OCI-LY3 (cell line): ENCODE measurements around the gene PYGM.

Experiments
- H2AFZ ChIP-seq: fragments of 200-600, 300-600 bp; shearing (Covaris generic); 2 replicates; pipeline ENCODE4 v1.6.0; 2014; ENCODE audit warnings: antibody characterized with exemption, low read depth, low read length
- H3K27ac ChIP-seq: fragments of 200-600, 300-600 bp; sonication (generic); 2 replicates; pipeline ENCODE4 v1.5.1; 2014; ENCODE audit warnings: mild to moderate bottlenecking, low read length, moderate library complexity, mixed read lengths
- H3K27me3 ChIP-seq: fragments of 200-600, 300-600 bp; sonication (generic); 2 replicates; pipeline ENCODE4 v1.6.1; 2014; ENCODE audit warnings: low read depth, low read length, mixed read lengths
- H3K36me3 ChIP-seq: fragments of 200-600, 300-600 bp; sonication (generic); replicated peaks from 2 replicates; pipeline ENCODE3; 2014; ENCODE audit warnings: low read depth, low read length, mixed read lengths
- H3K4me1 ChIP-seq: fragments of 300-600, 200-600 bp; sonication (generic); 2 replicates; pipeline ENCODE4 v1.6.1; 2014; ENCODE audit warnings: low read length, mixed read lengths
- H3K4me2 ChIP-seq: fragments of 200-600, 300-600 bp; sonication (generic); 2 replicates; pipeline ENCODE4 v1.6.1; 2014; ENCODE audit warnings: low read length, mixed read lengths
- H3K4me3 ChIP-seq: fragments of 300-600, 200-600 bp; sonication (generic); 2 replicates; pipeline ENCODE4 v1.5.1; 2014; ENCODE audit warnings: antibody characterized with exemption, mild to moderate bottlenecking, low read length, moderate library complexity
- H3K79me2 ChIP-seq: fragments of 300-600, 200-600 bp; shearing (Covaris generic); 2 replicates; pipeline ENCODE4 v1.6.1; 2014; ENCODE audit warnings: mild to moderate bottlenecking, low read length, mixed read lengths
- H3K9ac ChIP-seq: fragments of 300-600, 200-600 bp; shearing (Covaris generic); 2 replicates; pipeline ENCODE4 v1.6.0; 2014; ENCODE audit warnings: mild to moderate bottlenecking, low read length, moderate library complexity
- H3K9me3 ChIP-seq: fragments of 200-600, 300-600 bp; shearing (Covaris generic); 2 replicates; pipeline ENCODE4 v1.6.1; 2014; ENCODE audit warnings: low read length, mixed read lengths; ENCODE audit not compliant: insufficient read depth
- H4K20me1 ChIP-seq: fragments of 200-600, 300-600 bp; sonication (generic); 2 replicates; pipeline ENCODE4 v1.6.1; 2016; ENCODE audit warnings: low read length, mixed read lengths; ENCODE audit not compliant: insufficient read depth
- EZH2phosphoT487 ChIP-seq: fragments of 200-600 bp; shearing (Covaris generic); IDR thresholded peaks from 2 replicates; pipeline ENCODE4 v1.6.1; 2018; ENCODE audit warnings: antibody characterized with exemption, mixed run types, low read depth
- TF ChIP-seq, protein P1 (sequence below): fragments of 200-600, 300-600 bp; sonication (generic); IDR thresholded peaks from 2 replicates; pipeline ENCODE4 v1.5.1; 2014; ENCODE audit warnings: antibody characterized with exemption, low read length, low read depth

PYGM gene

DNA sequence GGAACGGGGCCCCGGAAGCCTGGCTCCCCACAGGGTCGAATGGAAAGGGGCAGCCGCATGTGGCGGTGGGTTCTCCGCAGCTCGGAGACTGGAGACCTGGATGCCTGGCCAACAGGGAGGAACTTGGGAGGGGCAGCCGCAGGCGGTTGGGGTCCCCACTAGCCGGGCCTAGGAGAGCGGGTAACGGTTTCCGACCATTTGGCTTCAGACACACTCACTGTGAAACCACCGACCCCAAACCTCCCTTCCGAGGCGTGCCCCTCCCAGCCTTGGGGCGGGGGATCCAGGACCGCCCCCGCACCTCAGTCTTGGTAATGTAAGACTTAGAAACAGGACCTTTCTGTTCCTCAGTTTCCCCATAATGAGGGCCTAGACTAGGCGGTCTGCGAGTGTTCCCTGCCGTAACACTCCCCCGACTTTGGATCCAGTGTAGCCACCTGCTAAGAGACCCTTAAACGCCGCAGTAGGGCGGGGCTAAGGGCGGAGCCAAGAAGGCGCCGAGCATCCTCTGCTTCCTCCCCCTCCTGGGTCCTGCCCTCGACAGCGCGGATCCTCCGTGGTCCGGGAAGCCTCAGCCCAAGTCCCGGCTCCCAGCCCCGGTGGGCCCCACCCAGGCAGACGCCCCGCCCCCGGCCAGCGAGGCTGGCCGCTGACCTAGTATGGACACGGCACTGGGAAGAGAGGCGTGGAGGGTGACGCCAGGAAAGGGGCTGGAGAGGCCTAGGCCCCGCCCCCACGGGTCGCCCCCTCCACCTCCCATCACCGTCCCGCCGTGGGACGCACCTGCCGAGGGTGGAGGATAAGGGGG is 14.0 kb downstream of the PYGM start:
- H4K20me1 ChIP-seq: no peaks in the 10 kb centered on the region
- H3K4me3 ChIP-seq: peak overlapping the region; percentile 84
- H3K79me2 ChIP-seq: no peaks in the 10 kb centered on the region
- peak overlapping the region; percentile 69 for H2AFZ ChIP-seq
- no peaks in the 10 kb centered on the region for H3K27me3 ChIP-seq
- peaks cover 42% of the 10 kb centered on the region for H3K4me1 ChIP-seq
- H3K9me3 ChIP-seq: no peaks in the 10 kb centered on the region
- no peak for TF ChIP-seq EZH2phosphoT487
- TF ChIP-seq, protein P1, sequence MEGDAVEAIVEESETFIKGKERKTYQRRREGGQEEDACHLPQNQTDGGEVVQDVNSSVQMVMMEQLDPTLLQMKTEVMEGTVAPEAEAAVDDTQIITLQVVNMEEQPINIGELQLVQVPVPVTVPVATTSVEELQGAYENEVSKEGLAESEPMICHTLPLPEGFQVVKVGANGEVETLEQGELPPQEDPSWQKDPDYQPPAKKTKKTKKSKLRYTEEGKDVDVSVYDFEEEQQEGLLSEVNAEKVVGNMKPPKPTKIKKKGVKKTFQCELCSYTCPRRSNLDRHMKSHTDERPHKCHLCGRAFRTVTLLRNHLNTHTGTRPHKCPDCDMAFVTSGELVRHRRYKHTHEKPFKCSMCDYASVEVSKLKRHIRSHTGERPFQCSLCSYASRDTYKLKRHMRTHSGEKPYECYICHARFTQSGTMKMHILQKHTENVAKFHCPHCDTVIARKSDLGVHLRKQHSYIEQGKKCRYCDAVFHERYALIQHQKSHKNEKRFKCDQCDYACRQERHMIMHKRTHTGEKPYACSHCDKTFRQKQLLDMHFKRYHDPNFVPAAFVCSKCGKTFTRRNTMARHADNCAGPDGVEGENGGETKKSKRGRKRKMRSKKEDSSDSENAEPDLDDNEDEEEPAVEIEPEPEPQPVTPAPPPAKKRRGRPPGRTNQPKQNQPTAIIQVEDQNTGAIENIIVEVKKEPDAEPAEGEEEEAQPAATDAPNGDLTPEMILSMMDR: no peak
- H3K36me3 ChIP-seq: peaks cover 3% of the 10 kb centered on the region
- H3K4me2 ChIP-seq: peak overlapping the region; percentile 87
- H3K9ac ChIP-seq: peak overlapping the region; percentile 93
- peak overlapping the region; percentile 74 for H3K27ac ChIP-seq

DNA sequence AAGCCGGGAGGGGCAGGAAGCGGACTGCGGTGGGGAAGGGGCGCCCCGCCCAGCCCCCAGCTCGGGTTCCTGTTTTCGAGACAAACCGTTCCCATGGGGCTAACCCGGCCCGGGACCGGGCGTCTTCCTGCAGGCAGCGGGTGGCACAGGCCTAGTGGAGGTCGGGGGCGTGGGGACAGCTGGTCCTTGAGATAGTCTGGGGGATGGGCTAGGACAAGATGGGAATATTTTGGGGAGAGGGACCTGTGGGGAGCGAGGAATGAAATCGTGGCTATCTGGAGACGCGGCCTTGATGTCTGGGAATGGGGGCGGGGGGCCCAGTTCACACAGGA is 14.6 kb downstream of the PYGM start:
- H3K27ac ChIP-seq: peak overlapping the region; percentile 74
- H3K9me3 ChIP-seq: no peaks in the 10 kb centered on the region
- no peaks in the 10 kb centered on the region for H3K27me3 ChIP-seq
- H3K4me3 ChIP-seq: peak overlapping the region; percentile 84
- H3K4me1 ChIP-seq: peaks cover 36% of the 10 kb centered on the region
- H3K79me2 ChIP-seq: no peaks in the 10 kb centered on the region
- H4K20me1 ChIP-seq: no peaks in the 10 kb centered on the region
- peaks cover 1% of the 10 kb centered on the region for H3K36me3 ChIP-seq
- TF ChIP-seq, protein P1: no peak
- TF ChIP-seq EZH2phosphoT487: no peak
- H3K9ac ChIP-seq: peak overlapping the region; percentile 93
- peak overlapping the region; percentile 87 for H3K4me2 ChIP-seq
- no peak overlapping the region for H2AFZ ChIP-seq

DNA sequence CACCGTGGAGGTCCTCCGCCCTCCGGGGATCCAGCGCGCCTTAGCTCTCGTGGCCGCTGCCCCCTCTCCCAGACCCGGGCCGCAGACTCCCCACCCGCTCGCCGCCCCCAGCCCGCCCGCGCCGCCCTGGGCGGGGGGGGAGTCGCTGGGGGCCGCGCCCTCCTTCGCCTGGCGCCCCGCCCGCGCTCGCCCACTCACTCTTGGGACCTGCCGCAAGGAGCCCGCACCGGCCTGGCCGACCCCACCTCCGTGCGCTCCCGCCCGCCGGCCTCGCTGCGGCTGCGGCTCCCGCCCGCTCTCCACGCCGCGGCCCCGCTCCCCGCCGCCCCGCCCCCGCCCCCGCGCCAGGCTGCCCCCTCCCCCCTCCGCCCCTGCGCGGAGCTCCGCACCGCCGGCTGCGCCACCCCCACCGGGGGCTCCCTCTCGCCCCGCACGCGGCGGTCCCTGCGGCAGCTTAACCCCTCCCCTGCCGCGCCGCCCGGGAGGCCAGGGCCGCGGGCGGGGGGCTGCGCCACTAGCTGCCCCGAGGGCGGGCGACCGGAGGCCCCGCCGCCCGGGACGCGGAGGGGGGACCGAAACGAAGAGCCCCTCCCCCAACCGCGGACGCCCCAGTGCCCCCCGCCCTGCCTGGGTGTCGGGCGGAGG is 15.1 kb downstream of the PYGM start:
- Histone ChIP-seq H3K27ac (peak overlapping the region; percentile 74), H2AFZ (no peak overlapping the region; the same call in 1 of the 2 replicates), H3K4me3 (peak overlapping the region; percentile 84)

More for the DNA sequence above, 15.1 kb downstream of the PYGM start:
- H3K4me1 ChIP-seq: peaks cover 31% of the 10 kb centered on the region
- no peaks in the 10 kb centered on the region for H3K9me3 ChIP-seq
- no peak for TF ChIP-seq EZH2phosphoT487
- TF ChIP-seq, protein P1: no peak
- H3K36me3 ChIP-seq: no peaks in the 10 kb centered on the region
- no peaks in the 10 kb centered on the region for H4K20me1 ChIP-seq
- H3K79me2 ChIP-seq: no peaks in the 10 kb centered on the region
- no peaks in the 10 kb centered on the region for H3K27me3 ChIP-seq
- H3K4me2 ChIP-seq: peak overlapping the region; percentile 99
- peak overlapping the region; percentile 93 for H3K9ac ChIP-seq
